H4 (cell line): Measurements from ENCODE around the gene PCNX1. TPM values are rescaled to one million over a fixed set of nuclear protein-coding genes. Genes with fewer than 3 reads are reported as not detected.
"Not testable (repeated sequence)": the region's sequence is repeated elsewhere in the genome, so short reads cannot be mapped to it uniquely, and the experiment has no call there.

Experiments
- DNase-seq: peaks from one replicate; pipeline ENCODE4 v3.0.0-alpha.2; 2015; ENCODE audit warnings: low spot score
- total RNA-seq: library from RNA; depleted of rRNA; stranded (reverse); fragments of >200 nt; shearing (Covaris generic); gene quantifications from 2 replicates; pipeline ENCODE4 v1.2.3, GENCODE V29; 2014

The PCNX1 gene
- total RNA-seq, 1 experiment from 2014 or later, result 22.2 TPM

GRCh38 chr14:70916300-70916699 lies 9.0 kb downstream of the PCNX1 start:
- no peak for DNase-seq

DNA sequence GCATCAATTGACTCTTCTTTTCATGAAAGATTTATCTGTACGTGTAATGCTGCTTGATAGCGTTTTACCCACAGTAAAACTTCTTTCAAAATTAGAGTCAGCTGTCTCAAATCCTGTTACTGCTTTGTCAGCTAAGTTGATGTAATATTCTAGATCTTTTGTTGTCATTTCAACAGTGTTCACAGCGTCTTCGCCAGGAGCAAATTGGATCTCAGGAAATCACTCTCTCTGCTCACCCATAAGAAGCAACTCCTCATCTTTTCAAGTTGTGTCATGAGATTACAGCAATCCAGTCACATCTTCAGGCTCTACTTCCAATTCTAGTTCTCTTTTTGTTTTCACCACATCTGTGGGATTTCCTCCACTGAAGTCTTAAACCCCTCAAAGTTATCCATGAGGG lies 9.5 kb downstream of the PCNX1 start:
- no peak for DNase-seq

DNA sequence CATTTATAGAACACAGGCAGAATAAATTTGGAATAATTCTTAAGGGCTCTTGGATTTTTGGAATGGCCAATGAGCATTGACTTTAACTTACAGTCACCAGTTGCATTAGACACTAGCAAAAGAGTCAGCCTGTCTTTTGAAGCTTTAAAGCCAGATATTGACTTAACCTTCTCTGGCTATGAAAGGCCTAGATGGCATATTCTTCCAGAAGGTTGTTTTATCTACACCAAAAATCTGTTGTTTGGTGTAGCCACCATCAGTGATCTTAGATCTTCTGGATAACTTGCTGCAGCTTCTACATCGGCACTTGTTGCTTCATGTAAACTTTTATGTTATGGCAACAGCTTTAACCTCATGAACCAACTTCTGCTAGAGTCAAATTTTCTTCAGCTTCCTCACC lies 10.4 kb downstream of the PCNX1 start:
- DNase-seq, result no peak

DNA sequence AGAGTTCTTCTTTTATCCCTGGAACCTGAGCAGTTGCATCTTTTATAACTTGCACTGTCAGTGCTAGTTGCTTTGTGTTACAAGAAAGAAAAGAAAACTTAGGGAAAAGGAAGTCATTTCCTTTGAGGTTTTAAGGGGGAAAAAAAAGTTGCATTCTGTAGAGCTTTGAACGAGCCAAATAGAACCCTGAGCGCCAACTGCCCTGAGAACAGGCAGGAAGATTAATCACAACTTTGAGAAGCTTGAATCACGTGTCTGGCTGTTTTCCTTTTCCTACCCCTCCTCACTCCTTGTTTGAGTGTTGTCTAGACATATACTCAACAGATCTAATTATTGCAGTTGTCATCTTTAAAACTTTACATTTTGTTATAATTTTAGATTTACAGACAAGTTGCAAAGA lies 12.5 kb downstream of the PCNX1 start:
- no peak for DNase-seq

- no peak for DNase-seq
Observed at GRCh38 chr14:70920608-70921007, 13.3 kb downstream of the PCNX1 start.

GRCh38 chr14:70921669-70922068 lies 14.4 kb downstream of the PCNX1 start:
- DNase-seq, result no peak

- DNase-seq, result no peak
Observed at GRCh38 chr14:70924521-70924920, 17.3 kb downstream of the PCNX1 start.

- no peak for DNase-seq
Observed at GRCh38 chr14:70926235-70926830, 19.1 kb downstream of the PCNX1 start.

GRCh38 chr14:70931008-70931407 lies 23.7 kb downstream of the PCNX1 start:
- no peak for DNase-seq

GRCh38 chr14:70934084-70934483 lies 26.8 kb downstream of the PCNX1 start:
- DNase-seq, result no peak

- peak; percentile 13 for DNase-seq
Observed at GRCh38 chr14:70934502-70935134, 27.4 kb downstream of the PCNX1 start.

- DNase-seq, result no peak
Observed at GRCh38 chr14:70935135-70935534, 27.9 kb downstream of the PCNX1 start.

DNA sequence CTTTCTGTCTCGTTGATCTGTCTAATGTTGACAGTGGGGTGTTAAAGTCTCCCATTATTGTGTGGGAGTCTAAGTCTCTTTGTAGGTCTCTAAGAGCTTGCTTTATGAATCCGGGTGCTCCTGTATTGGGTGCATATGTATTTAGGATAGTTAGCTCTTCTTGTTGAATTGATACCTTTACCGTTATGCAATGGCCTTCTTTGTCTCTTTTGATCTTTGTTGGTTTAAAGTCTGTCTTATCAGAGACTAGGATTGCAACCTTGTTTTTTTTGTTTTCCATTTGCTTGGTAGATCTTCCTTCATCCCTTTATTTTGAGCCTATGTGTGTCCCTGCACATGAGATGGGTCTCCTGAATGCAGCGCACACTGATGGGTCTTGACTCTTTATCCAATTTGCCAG lies 32.4 kb downstream of the PCNX1 start:
- not testable (repeated sequence) for DNase-seq

DNA sequence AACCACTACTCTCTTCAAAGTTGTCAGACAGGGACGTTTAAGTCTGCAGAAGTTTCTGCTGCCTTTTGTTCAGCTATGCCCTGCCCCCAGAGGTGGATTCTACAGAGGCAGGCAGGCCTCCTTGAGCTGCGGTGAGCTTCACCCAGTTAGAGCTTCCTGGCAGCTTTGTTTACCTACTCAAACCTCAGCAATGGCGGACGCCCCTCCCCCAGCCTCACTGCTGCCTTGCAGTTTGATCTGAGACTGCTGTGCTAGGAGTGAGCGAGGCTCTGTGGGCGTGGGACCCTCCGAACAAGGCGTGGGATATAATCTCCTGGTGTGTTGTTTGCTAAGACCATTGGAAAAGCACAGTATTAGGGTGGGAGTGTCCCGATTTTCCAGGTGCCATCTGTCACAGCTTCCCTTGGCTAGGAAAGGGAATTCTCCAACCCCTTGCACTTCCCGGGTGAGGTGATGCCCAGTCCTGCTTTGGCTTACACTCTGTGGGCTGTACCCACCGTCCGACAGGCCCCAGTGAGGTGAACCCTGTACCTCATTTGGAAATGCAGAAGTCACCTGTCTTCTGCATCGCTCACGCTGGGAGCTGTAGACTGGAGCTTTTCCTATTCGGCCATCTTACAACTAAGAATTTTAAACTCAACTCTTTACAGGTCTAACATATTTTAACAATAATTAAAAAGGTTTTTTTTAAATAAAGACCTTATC lies 34.5 kb downstream of the PCNX1 start:
- not testable (repeated sequence) for DNase-seq

- DNase-seq, result no peak
Observed at GRCh38 chr14:70942342-70942706, 35.1 kb downstream of the PCNX1 start.

- DNase-seq, result not testable (repeated sequence)
Observed at GRCh38 chr14:70942721-70943120, 35.5 kb downstream of the PCNX1 start.

GRCh38 chr14:70943838-70944237 lies 36.6 kb downstream of the PCNX1 start:
- DNase-seq, result no peak

DNA sequence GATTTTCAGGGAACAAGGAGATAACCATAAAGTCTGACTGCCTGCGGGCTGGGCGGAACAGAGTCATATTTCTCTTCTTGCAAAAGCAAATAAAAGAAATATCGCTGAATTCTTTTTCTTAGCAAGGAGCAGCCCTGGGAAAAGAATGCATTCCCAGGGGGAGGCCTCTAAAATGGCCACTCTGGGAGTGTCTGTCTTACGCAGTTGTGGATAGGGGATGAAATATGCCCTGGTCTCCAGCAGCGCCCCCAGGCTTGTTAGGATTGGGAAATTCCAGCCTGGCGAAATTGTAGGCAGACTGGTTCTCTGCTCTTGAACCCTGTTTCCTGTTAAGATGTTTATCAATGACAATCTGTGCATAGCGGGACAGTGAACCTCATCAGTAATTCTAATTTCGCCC lies 40.5 kb downstream of the PCNX1 start:
- DNase-seq, result no peak

DNA sequence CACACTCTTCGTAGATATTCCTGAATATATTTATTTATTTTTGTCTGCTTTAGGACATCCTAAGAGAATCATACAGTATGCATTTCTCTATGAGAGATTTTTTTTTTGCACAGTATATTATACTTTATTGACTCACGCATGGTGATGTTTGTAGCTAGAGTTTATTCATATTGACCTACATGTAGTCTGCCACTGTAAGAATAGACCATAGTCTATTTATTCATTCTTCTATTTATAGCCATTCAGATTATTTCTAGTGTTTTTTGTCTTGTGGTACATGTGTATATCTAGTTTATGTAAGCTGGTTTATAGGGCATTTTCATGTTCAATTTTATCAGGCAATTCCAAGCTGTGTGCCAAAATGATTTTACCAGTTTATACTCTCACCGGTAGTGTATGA lies 45.2 kb downstream of the PCNX1 start:
- DNase-seq, result no peak

- no peak for DNase-seq
Observed at GRCh38 chr14:70954068-70954467, 46.8 kb downstream of the PCNX1 start.

- DNase-seq, result peak; percentile 8
Observed at GRCh38 chr14:70955543-70956480, 48.6 kb downstream of the PCNX1 start.

DNA sequence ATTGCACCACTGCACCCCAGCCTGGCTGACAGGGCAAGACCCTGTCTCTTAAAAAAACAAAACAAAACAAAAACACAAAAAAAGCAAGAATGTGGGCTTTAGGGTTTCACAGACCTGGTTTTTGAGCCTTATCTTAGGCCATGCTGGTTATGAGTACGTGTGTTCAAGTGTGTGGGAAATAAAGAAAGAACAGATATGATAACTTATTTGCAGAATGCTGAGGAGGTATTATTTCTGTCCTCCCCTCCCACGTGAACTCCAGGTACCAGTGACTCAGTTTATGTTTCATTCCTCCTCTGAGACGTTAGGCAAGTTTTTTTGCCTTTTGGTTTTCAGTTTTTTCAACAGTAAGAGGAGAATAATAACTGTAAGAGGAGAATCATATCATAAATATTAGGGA lies 49.3 kb downstream of the PCNX1 start:
- no peak for DNase-seq
